ENCODE results near the gene NPIPA8.
"Not testable (repeated sequence)": the region's sequence is repeated elsewhere in the genome, so short reads cannot be mapped to it uniquely, and the experiment has no call there.

Gene NPIPA8

GRCh38 chr16:18270171-18270570 lies 66.4 kb downstream of the NPIPA8 start:
- DNase-seq: not testable (repeated sequence)

All from NCI-H526 treated with DMSO at 0.1 percent for 48 hours (cell line).